Posterior cingulate gyrus (tissue), 11 donors: ENCODE measurements around the gene CYRIA.

Source experiments
- DNase-seq, 10 donors: peaks; one replicate each; pipeline versions ENCODE4 v3.0.0 to v3.0.0-alpha.2; 2020 to 2021; ENCODE audit warnings: mixed read lengths in 3 of 10
- intact Hi-C: fragments of 100-400 bp; cut with DNase I; formaldehyde crosslinking; loops from one replicate; pipeline ENCODE4 v1.15.1; 2023

The CYRIA gene

GRCh38 chr2:16674154-16674553, 8.5 kb upstream of the CYRIA start:
- no peak for DNase-seq
- intact Hi-C loops: no loop called here

DNA sequence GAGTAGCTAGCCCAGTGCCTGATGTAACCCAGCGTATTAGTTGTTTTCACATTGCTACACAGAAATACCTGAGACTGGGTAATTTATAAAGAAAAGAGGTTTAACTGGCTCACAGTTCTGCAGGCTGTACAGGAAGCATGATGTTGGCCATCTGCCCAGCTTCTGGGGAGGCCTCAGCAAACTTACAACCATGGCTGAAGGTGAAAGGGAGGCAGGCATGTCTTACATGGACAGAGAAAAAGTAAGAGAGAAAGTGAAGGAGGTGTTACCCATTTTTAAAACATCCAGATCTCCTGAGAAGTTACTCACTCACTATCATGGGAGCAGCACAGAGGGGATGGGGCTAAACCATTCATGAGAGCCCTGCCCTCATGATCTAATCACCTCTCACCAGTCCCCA, 6.1 kb upstream of the CYRIA start:
- intact Hi-C loops: no loop called here
- no peak for DNase-seq

DNA sequence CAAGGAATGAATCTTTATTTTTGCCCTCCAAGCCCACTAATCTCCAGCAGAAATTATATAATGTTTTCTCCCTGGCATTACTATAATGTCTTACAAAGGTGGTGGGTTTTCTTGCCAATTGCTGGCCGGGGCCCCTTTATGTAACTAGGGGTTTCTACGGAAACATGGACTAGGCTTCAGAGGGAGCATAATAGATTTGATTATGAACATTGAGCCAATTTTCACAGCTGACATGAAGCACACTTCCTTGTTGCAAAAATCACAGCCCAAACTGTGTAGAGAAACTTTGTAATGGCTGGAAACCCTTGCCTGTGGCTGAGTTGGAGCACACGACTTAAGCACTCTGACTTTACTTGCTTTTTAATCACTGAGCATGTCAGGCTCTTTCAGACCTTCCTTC, 3.8 kb upstream of the CYRIA start:
- DNase-seq: no peak
- intact Hi-C loops: loop anchor here (10.0 kb wide), 2 partner anchors 45 to 85 kb away; no protein-coding TSS in a partner anchor

DNA sequence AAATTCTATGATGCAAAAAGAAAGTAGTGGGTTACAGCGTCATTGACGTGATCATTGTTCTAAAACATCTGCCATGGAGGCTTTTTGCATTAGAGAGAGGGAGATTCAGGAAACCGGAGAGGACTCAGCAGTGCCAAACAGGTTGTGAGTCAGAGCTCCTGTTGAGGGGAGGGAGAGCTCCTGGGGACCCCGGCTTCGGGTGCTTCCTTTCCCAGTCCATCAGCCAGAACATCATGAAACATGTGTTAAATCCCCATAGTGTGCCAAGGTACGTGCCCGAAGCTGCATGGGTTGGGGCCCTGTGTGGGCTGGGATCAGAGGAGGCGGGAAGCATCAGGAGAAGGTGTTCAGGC, 791 bp upstream of the CYRIA start:
- intact Hi-C loops: loop anchor here (10.0 kb wide), 2 partner anchors 48 to 88 kb away; no protein-coding TSS in a partner anchor
- DNase-seq: peak in 1 of 10 donors; percentile 66

- peak in 5 of 10 donors; percentile 38 to 90 (median 83) for DNase-seq
- intact Hi-C loops: loop anchor here (5.0 to 10.0 kb wide), 3 partner anchors 48 to 90 kb away; no protein-coding TSS in a partner anchor
These were observed 556 bp downstream of the CYRIA start for GRCh38 chr2:16664809-16665747.

DNA sequence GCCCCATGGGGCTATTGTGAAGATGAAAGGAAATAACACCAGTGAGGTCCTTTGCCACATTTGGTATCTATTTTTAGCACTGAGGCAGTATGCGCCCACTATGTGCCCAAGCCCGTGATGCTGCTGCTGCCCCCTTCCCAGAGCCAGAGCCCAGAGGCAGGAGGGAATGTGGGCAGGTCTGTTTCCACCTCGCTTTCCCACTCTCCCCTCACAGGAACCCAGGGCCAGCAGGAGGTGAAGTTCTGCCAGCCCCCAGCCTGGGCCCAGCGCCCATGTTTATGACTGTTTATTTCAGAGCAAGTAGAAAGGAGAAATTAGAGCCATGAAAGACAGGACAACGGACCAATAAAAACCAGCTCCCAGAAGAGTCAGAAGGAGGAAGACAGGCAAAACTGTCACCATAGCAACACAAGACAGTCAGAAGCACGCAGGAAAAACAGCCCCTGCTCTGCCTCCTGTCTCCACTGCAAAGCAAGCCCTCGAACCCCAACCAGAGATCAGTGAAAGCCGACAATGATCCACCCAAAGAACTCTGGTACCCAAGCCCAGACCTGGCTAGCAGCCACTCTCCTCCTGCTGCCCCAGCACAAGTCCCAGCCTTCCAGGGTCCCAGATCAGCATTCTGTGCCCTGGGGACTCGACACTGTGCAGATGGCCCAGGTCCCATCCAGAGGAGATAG, 1.4 kb downstream of the CYRIA start:
- intact Hi-C loops: loop anchor here (5.0 to 10.0 kb wide), 3 partner anchors 47 to 91 kb away; no protein-coding TSS in a partner anchor
- DNase-seq: peak in 8 of 10 donors; percentile 45 to 93 (median 66)

GRCh38 chr2:16663121-16663905, 2.3 kb downstream of the CYRIA start:
- intact Hi-C loops: loop anchor here (5.0 to 10.0 kb wide), 3 partner anchors 46 to 91 kb away; no protein-coding TSS in a partner anchor
- no peak for DNase-seq

DNA sequence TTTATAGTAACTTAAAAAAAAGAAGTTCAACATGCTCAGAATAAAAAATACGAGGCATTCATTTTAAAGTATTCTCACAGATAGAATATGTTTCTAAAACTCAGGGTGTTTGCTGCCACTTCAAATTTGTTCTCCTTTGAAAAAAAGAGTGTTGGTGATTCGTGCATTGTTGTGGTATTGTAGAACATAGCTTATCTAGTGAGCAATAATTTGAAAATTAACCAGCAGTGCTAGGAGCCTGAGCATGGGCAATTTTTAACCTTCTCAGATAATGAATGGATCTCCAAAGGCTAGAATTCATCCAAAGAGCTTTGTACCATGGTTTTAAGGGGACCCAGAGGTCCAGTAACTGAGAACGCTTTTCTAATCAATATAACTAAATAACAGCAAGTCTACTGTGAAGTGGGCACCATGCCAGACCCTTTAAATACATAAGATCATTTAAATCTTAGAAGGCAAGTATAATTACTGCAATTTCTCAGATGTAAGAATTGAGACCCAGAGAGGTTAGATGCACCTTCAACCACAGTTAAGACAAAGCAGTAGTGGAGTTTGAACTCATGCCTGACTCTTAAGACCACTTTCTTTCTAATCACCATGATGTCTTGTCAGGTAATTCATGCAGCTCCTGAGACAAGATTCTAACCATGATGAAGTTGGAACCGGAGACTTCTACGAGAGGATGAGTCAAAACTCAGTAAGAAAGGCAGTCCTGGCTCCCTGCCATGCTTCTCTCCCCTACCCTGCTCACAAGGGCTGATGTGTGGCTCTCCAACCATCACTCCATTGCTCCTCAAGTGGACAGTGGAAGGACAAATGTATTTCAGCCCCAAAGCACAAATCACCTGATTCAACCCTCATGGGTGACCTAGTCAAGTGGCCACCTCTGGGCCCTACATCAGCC, 3.4 kb downstream of the CYRIA start:
- no peak for DNase-seq
- intact Hi-C loops: loop anchor here (5.0 to 10.0 kb wide), 3 partner anchors 45 to 93 kb away; no protein-coding TSS in a partner anchor

GRCh38 chr2:16661526-16661925, 4.1 kb downstream of the CYRIA start:
- no peak for DNase-seq
- intact Hi-C loops: loop anchor here (5.0 to 10.0 kb wide), 3 partner anchors 44 to 93 kb away; no protein-coding TSS in a partner anchor

- intact Hi-C loops: loop anchor here (5.0 to 10.0 kb wide), 3 partner anchors 43 to 94 kb away; no protein-coding TSS in a partner anchor
- DNase-seq: no peak
These were observed 5.1 kb downstream of the CYRIA start for GRCh38 chr2:16660556-16660955.

- intact Hi-C loops: loop anchor here (5.0 to 10.0 kb wide), 3 partner anchors 43 to 95 kb away; no protein-coding TSS in a partner anchor
- DNase-seq: no peak
These were observed 5.5 kb downstream of the CYRIA start for GRCh38 chr2:16660114-16660513.

GRCh38 chr2:16658076-16658739, 7.4 kb downstream of the CYRIA start:
- DNase-seq: no peak
- intact Hi-C loops: no loop called here

DNA sequence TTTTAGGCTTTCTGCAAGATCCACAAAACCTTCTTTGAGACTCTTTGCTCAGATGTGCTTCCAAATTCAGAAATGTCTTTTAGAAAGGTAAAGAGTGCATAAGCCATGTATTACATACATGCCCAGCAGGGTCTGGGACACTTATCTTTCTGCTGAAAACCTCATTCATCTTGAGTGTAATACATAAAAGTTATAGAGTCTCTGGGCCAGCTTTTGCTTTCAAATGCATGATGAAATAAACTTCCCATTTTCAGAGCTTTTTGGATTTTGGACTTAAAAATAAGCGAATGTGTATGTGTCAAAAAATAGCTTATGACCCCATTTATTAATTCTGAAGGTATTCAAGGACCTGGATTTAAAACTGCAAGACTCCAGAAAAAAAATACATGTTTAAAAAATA, 8.0 kb downstream of the CYRIA start:
- intact Hi-C loops: no loop called here
- no peak for DNase-seq

GRCh38 chr2:16656784-16657391, 8.7 kb downstream of the CYRIA start:
- peak in 5 of 10 donors; percentile 40 to 89 (median 71) for DNase-seq
- intact Hi-C loops: no loop called here

GRCh38 chr2:16655905-16656642, 9.6 kb downstream of the CYRIA start:
- intact Hi-C loops: no loop called here
- DNase-seq: no peak

GRCh38 chr2:16655445-16655837, 10.2 kb downstream of the CYRIA start:
- peak in 1 of 10 donors; percentile 79 for DNase-seq
- intact Hi-C loops: no loop called here

GRCh38 chr2:16654833-16655444, 10.7 kb downstream of the CYRIA start:
- no peak for DNase-seq
- intact Hi-C loops: no loop called here
